AG09309 (cell line): ENCODE measurements around the gene EIPR1.

Source experiments
- DNase-seq: peaks from one replicate; pipeline ENCODE4 v3.0.0-alpha.2; 2010; ENCODE audit warnings: low read depth
- H3K4me3 ChIP-seq: 2 replicates; pipeline ENCODE4 v1.5.1; 2011; ENCODE audit warnings: mild to moderate bottlenecking, low read depth, low read length, moderate library complexity; ENCODE audit not compliant: control insufficient read depth
- TF ChIP-seq, protein P1 (sequence below): IDR thresholded peaks from 2 replicates; pipeline ENCODE4 v1.5.1; 2011; ENCODE audit warnings: mild to moderate bottlenecking, low read depth, low read length, inconsistent platforms; ENCODE audit not compliant: insufficient read depth, control insufficient read depth; ENCODE audit errors: missing control alignments

The EIPR1 gene

DNA sequence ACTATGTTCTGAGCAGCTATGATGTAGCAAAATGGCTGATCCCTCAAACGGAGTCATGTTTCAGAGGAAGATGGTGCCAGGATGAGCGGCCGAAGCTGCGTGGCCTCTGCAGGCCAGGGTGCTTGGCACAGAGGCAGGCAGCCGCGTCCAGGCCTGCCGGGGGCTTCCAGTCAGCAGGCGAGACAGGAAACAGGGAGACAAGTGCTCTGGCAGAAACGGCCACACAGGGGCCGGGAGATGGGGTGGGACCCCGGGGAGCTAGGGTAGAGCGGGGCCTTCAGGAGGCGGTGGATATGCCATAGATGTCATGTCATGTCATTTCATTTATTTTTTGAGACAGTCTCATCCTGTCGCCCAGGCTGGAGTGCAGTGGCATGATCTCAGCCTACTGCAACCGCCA is 50.7 kb downstream of the EIPR1 start:
- TF ChIP-seq, protein P1, sequence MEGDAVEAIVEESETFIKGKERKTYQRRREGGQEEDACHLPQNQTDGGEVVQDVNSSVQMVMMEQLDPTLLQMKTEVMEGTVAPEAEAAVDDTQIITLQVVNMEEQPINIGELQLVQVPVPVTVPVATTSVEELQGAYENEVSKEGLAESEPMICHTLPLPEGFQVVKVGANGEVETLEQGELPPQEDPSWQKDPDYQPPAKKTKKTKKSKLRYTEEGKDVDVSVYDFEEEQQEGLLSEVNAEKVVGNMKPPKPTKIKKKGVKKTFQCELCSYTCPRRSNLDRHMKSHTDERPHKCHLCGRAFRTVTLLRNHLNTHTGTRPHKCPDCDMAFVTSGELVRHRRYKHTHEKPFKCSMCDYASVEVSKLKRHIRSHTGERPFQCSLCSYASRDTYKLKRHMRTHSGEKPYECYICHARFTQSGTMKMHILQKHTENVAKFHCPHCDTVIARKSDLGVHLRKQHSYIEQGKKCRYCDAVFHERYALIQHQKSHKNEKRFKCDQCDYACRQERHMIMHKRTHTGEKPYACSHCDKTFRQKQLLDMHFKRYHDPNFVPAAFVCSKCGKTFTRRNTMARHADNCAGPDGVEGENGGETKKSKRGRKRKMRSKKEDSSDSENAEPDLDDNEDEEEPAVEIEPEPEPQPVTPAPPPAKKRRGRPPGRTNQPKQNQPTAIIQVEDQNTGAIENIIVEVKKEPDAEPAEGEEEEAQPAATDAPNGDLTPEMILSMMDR = no peak

DNA sequence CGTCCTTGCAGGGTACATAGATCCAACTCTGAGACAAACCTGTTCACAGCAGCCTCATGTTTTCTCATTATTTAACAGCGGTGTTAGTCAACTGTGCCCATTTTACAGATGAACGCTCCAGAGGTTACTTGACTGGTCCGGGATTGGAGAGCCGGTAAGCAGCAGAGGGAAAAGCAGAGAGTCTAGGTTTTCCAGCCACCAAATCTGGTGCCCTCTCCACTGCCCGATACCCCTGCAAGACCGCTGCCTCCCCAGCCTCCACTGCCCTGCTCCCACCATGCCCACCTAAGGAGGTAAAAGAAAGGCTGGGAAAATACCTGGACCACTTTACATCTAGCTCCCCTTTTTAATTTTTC is 51.5 kb downstream of the EIPR1 start:
- TF ChIP-seq, protein P1 = no peak
- no peak for DNase-seq
- no peak overlapping the region for H3K4me3 ChIP-seq

More for the DNA sequence above, 50.7 kb downstream of the EIPR1 start:
- DNase-seq = no peak
- H3K4me3 ChIP-seq = no peak overlapping the region

DNA sequence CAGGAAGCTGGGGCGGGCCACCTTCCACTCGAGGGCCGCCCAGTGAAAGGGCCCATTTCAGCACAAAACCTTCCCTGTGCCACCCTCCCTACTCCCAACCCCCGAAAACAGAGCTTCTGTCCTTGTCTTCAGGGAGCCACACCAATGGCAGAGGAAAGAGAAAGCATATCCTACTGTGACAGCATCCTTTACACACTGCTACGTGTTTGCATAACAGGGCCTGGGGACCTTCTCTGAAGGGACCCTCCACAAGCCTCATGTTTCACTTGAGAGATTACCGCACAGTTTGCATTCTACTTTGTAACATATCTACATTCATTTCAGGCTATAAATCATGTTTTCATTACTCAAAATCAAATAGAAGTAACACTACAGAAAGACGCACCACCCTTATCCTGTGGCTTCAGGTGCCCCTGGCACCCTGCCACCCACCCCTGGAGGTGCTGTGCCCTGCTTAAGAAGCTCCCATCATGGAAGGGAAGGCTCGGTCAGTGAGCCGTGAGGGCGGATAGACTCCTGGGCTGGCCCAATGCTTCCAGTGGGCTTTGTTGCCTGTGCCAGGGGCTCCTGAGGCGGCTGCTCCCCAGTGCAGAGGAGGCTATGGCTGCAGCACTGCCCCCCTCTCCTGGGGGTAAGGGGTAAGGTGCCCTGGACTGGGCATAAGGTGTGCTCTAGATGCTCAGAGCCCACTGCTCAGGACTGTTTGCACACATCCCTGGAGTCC is 52.0 kb downstream of the EIPR1 start:
- no peak for DNase-seq
- TF ChIP-seq, protein P1 = no peak
- no peak overlapping the region for H3K4me3 ChIP-seq

DNA sequence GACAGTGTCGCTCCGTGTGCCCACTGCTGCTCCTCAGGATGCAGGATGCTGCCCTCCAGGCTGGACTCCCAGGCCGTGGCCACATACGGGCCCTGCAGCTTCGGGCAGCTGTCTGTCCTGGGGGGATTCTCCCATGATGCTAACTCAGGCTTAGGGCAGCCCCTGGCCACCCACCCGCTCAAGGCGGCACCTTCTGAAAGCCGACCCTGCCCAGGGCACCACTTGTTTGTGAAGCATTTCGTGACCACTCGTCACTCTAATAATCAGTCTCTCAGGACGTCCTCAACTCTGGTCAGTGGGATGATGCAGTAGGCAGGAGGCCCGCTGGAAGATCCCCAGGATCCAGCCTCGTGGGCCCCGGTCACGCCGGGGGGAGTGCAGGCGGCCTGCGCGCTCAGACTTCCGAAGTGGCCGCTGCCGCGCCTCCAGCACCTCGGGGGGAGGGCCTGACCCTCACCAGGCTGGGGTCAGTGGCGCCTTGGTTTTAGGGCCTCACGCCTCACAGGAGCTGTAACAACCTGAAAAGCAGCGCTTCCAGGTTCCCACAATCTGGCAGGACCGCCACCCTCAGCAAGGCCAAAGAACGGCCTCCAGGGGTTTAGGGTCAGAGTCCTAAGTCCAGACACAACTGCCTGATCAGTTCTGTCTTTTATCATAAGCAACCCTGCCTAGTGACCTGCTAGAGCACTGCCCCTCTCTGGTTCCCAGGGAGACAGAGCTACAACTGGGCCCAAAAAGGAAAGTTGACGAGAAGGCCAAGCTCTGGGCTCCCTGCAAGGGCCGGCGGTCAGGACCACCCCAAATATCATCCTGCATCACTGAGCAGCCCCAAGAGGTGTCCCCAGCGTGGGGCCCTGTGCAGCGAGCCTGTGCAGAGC is 53.0 kb downstream of the EIPR1 start:
- TF ChIP-seq, protein P1 = no peak
- no peak for DNase-seq
- H3K4me3 ChIP-seq = no peak overlapping the region

DNA sequence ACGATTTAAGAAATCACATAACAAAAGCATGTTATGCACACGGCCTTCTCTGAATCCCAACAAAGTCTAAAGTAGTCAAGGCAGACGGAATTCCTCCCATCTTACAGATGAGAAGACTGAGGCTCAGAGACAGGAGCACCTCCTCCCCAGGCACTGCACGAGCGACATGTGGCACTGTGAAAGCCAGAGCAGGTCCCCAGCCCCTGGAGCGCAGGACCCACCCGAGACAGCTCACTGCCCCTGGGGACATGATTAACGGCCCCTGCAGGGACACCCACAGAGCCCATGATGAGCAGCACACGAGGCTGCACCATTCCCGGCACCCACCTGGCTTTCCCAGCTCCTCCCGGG is 53.6 kb downstream of the EIPR1 start:
- no peak overlapping the region for H3K4me3 ChIP-seq
- DNase-seq = no peak

DNA sequence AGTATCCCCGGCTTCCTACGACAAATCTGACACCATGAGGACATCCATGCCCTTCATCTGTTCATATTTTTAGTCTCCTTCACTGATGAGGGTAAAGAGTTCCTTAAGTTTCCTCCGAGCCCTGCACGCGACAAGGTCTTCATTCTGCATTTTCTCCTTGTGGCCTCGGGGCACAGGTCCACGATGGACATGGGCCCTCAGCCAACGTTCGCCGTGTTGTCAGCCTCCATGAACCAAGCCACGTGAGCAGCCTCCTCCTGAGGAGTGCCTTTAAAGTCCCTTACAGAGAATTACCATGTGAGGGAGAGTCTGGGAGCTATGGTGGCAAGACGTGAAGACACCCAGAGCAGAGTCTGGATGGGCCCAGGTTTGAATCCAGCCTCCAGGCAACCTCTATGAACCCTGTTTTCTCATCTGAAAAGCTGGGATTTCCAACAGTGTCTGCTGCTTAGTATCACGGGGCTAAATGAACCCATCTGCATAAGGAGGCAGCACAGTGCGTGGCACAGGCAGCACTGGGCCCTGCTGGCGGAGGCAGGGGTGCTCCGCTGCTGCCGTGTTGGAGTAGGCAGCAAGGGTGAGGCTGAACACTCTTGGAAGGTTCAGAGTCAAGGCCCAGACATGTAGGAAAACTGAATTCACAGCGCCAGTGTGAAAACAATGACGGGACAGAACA is 54.1 kb downstream of the EIPR1 start:
- no peak for DNase-seq
- H3K4me3 ChIP-seq = no peak overlapping the region
- TF ChIP-seq, protein P1 = no peak

More for the DNA sequence above, 53.6 kb downstream of the EIPR1 start:
- TF ChIP-seq, protein P1 = no peak
